Left lung (tissue), 10 donors: Measurements from ENCODE around the gene APOA4. TPM values are rescaled to one million over a fixed set of nuclear protein-coding genes. Genes with fewer than 3 reads are reported as not detected.

Experiments used
- ATAC-seq: fragments of 200-7000 bp; cut with Tn5 transposase; one replicate; pipeline ENCODE4 v1.9.1; 2020; ENCODE audit warnings: moderate library complexity
- DNase-seq, 4 donors: peaks; one replicate each; pipeline ENCODE4 v3.0.0-alpha.2; 2013 to 2020
- H3K27ac ChIP-seq, 2 donors: fragments of 200-600 bp; sonication (generic) in 1 of 2; one replicate each; pipeline versions ENCODE4 v1.5.0 to v1.8.0; 2020 to 2021
- H3K27me3 ChIP-seq, 2 donors: fragments of 200-600 bp; sonication (generic) in 1 of 2; one replicate each; pipeline versions ENCODE4 v1.5.0 to v1.8.0; 2020 to 2021
- H3K36me3 ChIP-seq, 2 donors: fragments of 200-600 bp; sonication (generic) in 1 of 2; one replicate each; pipeline versions ENCODE4 v1.5.0 to v1.8.0; 2020 to 2021
- H3K4me1 ChIP-seq, 2 donors: fragments of 200-600 bp; one replicate each; pipeline ENCODE4 v1.8.0; 2021
- H3K4me3 ChIP-seq, 2 donors: fragments of 200-600 bp; sonication (generic) in 1 of 2; one replicate each; pipeline versions ENCODE4 v1.5.0 to v1.8.0; 2020 to 2021; ENCODE audit warnings: mild to moderate bottlenecking in 1 of 2
- H3K9me3 ChIP-seq, 2 donors: fragments of 200-600 bp; sonication (generic) in 1 of 2; one replicate each; pipeline versions ENCODE4 v1.5.0 to v1.8.0; 2020 to 2021
- CTCF ChIP-seq, 2 donors: fragments of 200-600 bp; sonication (generic) in 1 of 2; IDR thresholded peaks; one replicate each; pipeline versions ENCODE4 v1.5.0 to v1.8.0; 2021; ENCODE audit warnings: antibody characterized with exemption in 2 of 2
- intact Hi-C, 2 donors: fragments of 100-400 bp; cut with DNase I; formaldehyde crosslinking; loops; one replicate each; pipeline versions ENCODE4 v1.11.2 to v1.14.2; 2022
- polyA plus RNA-seq, 6 donors: library from polyadenylated mRNA; unstranded; fragments of 120-200 nt; gene quantifications; one replicate each; pipeline ENCODE4 v1.2.1, GENCODE V29; 2013; ENCODE audit not compliant: insufficient read length in 6 of 6
- total RNA-seq, 2 donors: library from RNA; stranded (reverse); fragmentation: NEBNext Ultra II Directional; extraction: Animal tissue kit (Norgen Biotek cat#: 25700); gene quantifications; one replicate each; pipeline ENCODE4 v1.2.1, GENCODE V29; 2021
- donor health status: DM: no; HTN: yes; CAD: no.
- donor health status: DM: no; HTN: no; CAD: no.

Gene APOA4
- total and polyA plus RNA-seq, 8 donors = not detected

DNA sequence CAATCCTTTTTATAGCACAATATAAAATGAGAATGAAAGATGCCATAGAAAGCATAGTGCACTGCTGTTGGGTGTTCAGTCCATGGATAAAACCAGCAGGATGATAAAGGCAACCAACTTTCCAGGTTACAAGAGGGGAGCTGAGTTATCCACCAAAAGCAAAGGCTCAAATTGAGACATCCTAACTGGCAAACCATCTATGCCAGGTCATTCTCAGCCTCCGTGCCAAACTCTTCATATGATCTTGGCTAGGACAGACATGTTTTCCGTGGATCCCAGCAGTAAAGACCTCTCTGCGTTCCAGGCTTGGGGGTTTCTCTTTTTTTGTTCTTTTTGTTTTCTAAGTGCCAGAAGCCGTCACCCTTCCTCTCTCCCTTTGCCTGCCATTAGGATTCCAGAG is 21.6 kb upstream of the APOA4 start:
- Histone ChIP-seq H3K36me3 (peaks cover 0 to 64% of the 10 kb centered on the region in 2 donors), H3K4me3 (no peak overlapping the region), H3K27ac (no peak overlapping the region), H3K27me3 (no peaks in the 10 kb centered on the region), H3K4me1 (no peaks in the 10 kb centered on the region), H3K9me3 (no peaks in the 10 kb centered on the region)
- no peak for ATAC-seq
- DNase-seq = no peak
- no peak for TF ChIP-seq CTCF (IDR thresholded peaks at IDR 0.05)
- intact Hi-C loops = no loop called here

- no peak for TF ChIP-seq CTCF (IDR thresholded peaks at IDR 0.05)
- no peak overlapping the region for H3K4me3 ChIP-seq
- H3K27ac ChIP-seq = no peak overlapping the region
- DNase-seq (no peak), ATAC-seq (no peak)
- H3K9me3 ChIP-seq = no peaks in the 10 kb centered on the region
- H3K36me3 ChIP-seq = peaks cover 0 to 55% of the 10 kb centered on the region in 2 donors
- H3K4me1 ChIP-seq = no peaks in the 10 kb centered on the region
- H3K27me3 ChIP-seq = no peaks in the 10 kb centered on the region
- intact Hi-C loops = no loop called here
Measured at GRCh38 chr11:116843661-116844060, 20.6 kb upstream of the APOA4 start.

GRCh38 chr11:116842909-116843308 is 19.8 kb upstream of the APOA4 start:
- intact Hi-C loops = no loop called here
- no peak overlapping the region for H3K4me3 ChIP-seq
- H3K9me3 ChIP-seq = no peaks in the 10 kb centered on the region
- H3K27ac ChIP-seq = peak overlapping the region in 1 of 2 donors; percentile 41
- H3K4me1 ChIP-seq = no peaks in the 10 kb centered on the region
- ATAC-seq (peak; percentile 38), DNase-seq (no peak)
- peaks cover 0 to 48% of the 10 kb centered on the region in 2 donors for H3K36me3 ChIP-seq
- TF ChIP-seq CTCF (IDR thresholded peaks at IDR 0.05) = no peak
- no peaks in the 10 kb centered on the region for H3K27me3 ChIP-seq

- Histone ChIP-seq H3K27ac (no peak overlapping the region), H3K4me1 (no peaks in the 10 kb centered on the region), H3K9me3 (no peaks in the 10 kb centered on the region), H3K36me3 (peaks cover 0 to 40% of the 10 kb centered on the region in 2 donors), H3K27me3 (no peaks in the 10 kb centered on the region), H3K4me3 (no peak overlapping the region)
- intact Hi-C loops = no loop called here
- ATAC-seq (no peak), DNase-seq (no peak)
- TF ChIP-seq CTCF (IDR thresholded peaks at IDR 0.05) = no peak
Measured at GRCh38 chr11:116842117-116842516, 19.0 kb upstream of the APOA4 start.

DNA sequence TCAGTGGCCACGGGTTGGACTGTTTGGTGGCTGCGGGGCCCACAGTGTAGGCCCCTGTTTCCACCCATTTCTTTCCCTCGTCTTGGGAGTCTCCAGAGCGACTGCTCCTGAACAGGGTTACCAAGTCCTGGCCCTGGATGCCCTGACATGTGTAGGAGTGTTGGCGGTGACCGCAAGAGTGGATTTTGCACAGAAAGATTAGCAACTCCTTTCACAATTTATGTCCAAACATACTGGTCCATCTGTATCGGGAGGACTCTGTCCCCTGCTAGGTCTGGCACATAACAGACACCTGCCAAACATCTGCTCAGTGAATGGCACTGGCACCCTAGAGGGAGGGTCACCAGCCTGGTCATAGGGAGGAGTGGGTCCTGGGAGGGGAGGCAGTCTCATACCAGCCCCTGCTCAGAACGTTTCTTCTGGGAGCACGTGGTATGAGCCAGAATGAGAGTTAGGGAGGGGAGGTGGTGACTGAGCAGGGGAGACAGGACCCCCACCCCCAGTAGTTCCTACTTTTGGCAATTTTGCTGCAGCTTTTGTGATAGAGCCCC is 17.7 kb upstream of the APOA4 start:
- H3K4me3 ChIP-seq = no peak overlapping the region
- ATAC-seq (no peak), DNase-seq (no peak)
- no peak overlapping the region for H3K27ac ChIP-seq
- H3K27me3 ChIP-seq = no peaks in the 10 kb centered on the region
- no peak for TF ChIP-seq CTCF (IDR thresholded peaks at IDR 0.05)
- H3K9me3 ChIP-seq = no peaks in the 10 kb centered on the region
- intact Hi-C loops = no loop called here
- peaks cover 3 to 11% of the 10 kb centered on the region in 2 donors for H3K4me1 ChIP-seq
- peaks cover 0 to 27% of the 10 kb centered on the region in 2 donors for H3K36me3 ChIP-seq
